ENCODE results near the gene ENPP6.

The ENPP6 gene

DNA sequence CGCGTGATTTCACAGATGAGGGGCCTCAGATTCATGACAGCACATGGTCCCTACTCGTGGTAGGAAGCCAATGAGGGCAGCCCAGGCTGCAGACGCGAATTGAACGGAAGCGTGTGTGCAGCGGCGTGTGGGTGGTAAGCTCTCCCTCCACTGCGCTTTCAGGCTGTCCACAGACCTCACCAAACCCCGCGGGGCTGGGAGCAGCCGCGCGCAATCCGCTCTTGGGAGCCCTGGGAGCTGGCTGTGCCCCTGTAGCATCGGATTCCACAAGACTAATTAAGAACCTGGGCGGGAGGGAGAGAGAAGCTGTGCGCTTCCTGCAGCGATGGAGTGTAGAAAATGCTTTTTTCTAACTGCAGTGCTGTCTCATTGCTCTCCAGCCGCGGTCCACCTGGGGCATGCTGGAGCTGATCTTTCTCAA lies 177.7 kb downstream of the ENPP6 start:
- in situ Hi-C loops (cut with HindIII; ENCODE audit: low pct_ligation_motif_present, low pct_unique_long_range_greater_than_20kb, low sequenced_read_pairs) = no loop called here

More for the DNA sequence above, 177.7 kb downstream of the ENPP6 start:
- DNase-seq = no peak

Data from ACHN (cell line).